ENCODE data around the gene STAT3.
"Not testable (repeated sequence)": the region's sequence is repeated elsewhere in the genome, so short reads cannot be mapped to it uniquely, and the experiment has no call there.

The STAT3 gene

DNA sequence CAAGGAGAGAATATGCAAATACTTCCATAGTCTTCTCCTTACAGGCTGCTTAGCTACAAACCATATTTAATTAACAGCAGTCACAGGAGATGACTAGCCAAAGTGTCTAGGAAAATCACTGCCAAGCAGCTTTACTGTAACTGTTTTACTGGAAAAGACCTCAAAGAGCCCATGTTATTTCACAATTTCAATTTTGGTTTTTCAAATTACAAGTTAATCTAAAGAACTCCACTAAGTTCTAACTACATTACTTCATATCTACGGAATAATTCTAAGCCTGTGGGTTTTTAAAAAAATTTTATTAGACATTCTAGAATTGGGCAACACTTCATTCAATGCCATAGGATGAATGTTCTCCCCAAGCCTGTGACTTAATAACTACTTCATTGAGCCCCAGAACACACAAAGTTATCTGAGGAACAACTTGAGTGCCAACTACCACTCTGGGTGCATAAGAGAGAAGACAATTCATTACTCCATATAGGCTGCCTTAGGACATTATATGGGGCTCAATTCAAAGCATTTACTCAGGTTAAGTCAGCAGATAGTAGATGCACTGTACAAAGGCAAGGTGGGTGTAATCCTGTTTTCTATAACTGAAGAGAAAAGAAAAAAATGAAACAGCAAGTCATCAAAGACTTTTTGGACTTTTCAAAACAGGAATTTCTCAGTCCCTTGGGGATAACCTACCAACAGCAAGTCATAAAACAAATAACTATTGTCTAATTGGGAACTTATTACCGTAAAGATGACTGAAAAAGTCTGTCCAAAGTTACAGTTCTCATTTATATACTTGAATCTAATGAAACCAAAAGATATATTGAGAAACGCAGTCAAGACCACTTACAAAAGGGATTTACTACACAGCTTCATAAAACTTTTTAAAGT, 33.0 kb downstream of the STAT3 start:
- no peak for DNase-seq (ENCODE audit: low read depth in 2 of 2)

DNA sequence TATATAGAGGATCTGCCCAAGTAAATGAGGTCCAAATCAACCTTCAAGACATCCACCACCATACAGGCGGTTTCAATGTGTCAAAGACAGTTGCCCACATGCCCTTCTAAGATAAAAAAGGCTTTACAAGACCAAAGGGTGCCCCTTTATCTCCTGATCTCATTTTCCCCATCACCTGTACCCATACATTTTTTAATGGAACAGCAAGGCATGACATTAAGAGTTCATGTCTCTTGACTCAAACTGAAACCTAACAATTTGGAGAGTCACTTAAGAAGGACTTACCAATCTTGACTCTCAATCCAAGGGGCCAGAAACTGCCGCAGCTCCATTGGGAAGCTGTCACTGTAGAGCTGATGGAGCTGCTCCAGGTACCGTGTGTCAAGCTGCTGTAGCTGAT, 40.1 kb downstream of the STAT3 start:
- DNase-seq (ENCODE audit: low read depth in 2 of 2) = no peak

GRCh38 chr17:42347606-42348005, 40.6 kb downstream of the STAT3 start:
- DNase-seq (ENCODE audit: low read depth in 2 of 2) = no peak

DNA sequence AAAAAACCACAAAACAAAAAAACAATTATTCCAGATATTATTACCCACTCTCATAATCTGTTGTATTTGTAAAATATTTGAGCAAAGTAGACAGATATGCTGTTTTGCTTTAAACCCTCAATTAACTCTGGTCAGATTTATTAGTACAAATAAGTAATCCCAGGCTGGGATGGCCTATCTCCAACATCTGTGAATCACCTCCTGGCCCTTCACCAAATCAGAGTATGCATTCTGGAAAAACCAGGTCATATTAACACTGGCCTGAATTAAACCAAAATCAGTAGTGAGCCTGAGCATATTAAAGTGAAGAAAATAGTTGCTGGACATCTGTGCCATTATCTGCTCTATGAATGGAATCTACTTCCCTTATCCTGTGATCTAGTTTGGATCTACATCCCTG, 41.0 kb downstream of the STAT3 start:
- DNase-seq (ENCODE audit: low read depth in 2 of 2) = no peak

GRCh38 chr17:42346481-42346880, 41.8 kb downstream of the STAT3 start:
- DNase-seq (ENCODE audit: low read depth in 2 of 2) = no peak

GRCh38 chr17:42345396-42346073, 42.7 kb downstream of the STAT3 start:
- DNase-seq (ENCODE audit: low read depth in 2 of 2) = no peak

- DNase-seq (ENCODE audit: low read depth in 2 of 2) = no peak
These were observed 45.8 kb downstream of the STAT3 start for GRCh38 chr17:42342242-42343008.

- DNase-seq (ENCODE audit: low read depth in 2 of 2) = no peak
These were observed 46.7 kb downstream of the STAT3 start for GRCh38 chr17:42341568-42341967.

DNA sequence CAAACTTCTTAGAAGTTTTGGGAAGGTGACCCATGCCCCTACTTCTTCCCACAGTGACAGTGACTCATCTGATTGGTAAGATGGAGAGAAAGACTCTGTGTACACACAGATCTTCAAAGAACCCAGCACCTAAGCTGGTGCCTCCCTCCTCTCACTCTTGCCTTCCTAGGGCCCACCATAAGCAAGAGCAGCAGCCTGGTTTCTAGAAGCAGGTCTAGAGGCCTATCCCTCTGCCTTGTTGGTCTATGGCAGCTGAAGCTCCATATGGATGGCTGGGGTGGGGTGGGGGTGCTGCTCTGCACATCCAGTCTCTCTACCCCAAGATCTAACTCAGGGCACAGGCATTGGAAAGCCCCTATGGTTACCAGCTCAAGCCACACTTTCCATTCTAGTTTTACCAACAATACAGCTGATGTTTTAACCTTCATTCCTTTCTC, 47.5 kb downstream of the STAT3 start:
- no peak for DNase-seq (ENCODE audit: low read depth in 2 of 2)

GRCh38 chr17:42339221-42339620, 49.0 kb downstream of the STAT3 start:
- DNase-seq (ENCODE audit: low read depth in 2 of 2) = no peak

- no peak for DNase-seq (ENCODE audit: low read depth in 2 of 2)
These were observed 49.7 kb downstream of the STAT3 start for GRCh38 chr17:42338427-42338985.

- DNase-seq (ENCODE audit: low read depth in 2 of 2) = peak; percentile 36 to 52
These were observed 50.8 kb downstream of the STAT3 start for GRCh38 chr17:42337442-42337841.

DNA sequence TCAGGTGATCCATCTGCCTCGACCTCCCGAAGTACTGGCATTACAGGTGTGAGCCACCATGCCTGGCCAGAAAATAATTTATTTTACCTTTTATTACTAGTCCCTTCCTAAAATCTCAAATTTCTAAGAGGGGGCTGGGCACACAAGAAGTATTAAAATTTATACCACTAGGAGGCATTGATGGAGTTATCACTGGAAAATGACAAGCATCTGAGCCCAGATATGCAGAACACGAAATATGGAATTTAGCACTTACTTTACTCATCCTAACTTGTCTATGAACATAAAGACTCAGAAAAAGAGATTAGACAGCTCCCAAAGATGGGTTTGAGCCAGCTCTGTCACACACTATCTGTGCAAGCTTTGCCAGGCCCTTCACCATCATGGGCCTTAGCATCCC, 53.6 kb downstream of the STAT3 start:
- no peak for DNase-seq (ENCODE audit: low read depth in 2 of 2)

DNA sequence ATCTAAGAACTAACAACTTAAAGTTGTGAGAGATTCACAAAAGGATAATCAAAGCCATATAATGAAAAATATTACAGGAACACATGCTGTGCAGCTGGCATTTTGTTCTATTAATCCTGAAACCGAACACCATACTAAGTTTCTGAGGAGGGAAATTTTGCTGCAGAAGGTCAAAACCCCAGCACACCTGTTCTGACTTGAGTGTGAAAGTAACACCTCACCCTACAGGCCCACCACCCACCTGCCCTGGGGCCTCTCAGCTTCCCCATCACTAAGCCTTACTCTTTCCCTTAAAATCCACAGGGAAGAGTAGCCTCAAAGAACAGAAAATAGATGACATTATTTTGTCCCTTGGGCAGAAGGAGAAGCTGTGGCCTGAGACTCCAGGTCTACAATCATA, 55.2 kb downstream of the STAT3 start:
- DNase-seq (ENCODE audit: low read depth in 2 of 2) = no peak

DNA sequence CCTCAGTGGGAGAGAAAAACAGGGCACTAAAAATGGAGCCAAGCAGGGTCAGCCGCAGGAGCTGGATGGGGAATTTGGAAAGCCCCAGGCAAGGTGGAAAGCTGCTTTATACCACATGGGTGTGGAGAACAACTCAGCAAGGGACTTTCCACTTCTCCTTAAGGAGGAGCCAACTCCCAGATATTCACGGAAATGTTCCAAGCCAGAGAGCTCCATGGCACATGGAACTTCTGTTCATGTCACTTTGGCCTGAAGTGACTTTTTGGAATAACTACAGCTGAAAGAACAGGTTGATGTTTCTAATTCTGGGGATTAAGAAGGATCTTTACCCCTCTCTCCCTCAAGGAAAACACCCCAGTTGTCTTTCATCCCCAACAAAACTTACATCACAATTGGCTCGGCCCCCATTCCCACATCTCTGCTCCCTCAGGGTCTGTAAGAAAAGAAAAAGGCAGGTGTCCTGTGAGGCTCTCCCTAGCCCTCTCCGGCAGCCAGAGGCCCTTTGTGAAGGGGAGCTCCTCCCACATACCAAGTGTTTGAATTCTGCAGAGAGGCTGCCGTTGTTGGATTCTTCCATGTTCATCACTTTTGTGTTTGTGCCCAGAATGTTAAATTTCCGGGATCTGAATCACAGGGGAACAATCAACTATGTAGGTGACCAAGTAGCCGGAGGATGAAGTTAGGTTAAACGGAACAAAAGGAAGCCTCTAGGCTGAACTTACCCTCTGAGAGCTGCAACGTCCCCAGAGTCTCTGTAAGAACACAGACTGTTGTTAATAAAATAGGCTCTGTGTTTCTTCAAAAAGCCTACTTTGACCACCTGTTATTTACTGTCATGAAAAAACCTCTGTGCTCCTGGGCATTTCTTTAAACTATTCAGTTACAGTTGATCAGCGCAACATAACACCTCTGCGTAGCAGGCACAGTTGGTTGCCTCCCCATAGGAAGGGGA, 58.9 kb downstream of the STAT3 start:
- no peak for DNase-seq (ENCODE audit: low read depth in 2 of 2)

- DNase-seq (ENCODE audit: low read depth in 2 of 2) = no peak
These were observed 63.2 kb downstream of the STAT3 start for GRCh38 chr17:42325026-42325425.

DNA sequence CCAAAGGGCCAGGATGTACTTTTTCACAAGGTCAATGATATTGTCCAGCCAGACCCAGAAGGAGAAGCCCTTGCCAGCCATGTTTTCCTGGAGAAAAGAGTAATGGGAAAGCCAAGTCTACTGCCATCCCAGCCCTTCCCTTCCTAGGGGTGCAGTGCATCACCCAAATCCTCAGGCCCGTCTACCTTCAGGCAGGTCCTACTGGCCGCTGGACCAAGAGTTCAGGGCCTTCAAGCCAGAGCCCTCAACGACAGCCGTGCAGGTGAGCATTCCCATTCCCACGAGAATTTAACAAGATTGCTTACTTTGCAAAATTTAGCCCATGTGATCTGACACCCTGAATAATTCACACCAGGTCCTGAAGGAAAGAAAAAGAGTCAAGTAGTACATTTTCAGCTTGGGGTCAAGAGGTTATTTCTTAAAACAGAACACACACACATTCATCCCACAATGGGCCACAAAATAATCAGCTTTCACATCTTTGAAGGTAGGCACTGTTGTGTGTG, 64.9 kb downstream of the STAT3 start:
- no peak for DNase-seq (ENCODE audit: low read depth in 2 of 2)

GRCh38 chr17:42322382-42323267, 65.6 kb downstream of the STAT3 start:
- peak; percentile 86 to 93 for DNase-seq (ENCODE audit: low read depth in 2 of 2)

- no peak for DNase-seq (ENCODE audit: low read depth in 2 of 2)
These were observed 66.7 kb downstream of the STAT3 start for GRCh38 chr17:42321555-42321954.

DNA sequence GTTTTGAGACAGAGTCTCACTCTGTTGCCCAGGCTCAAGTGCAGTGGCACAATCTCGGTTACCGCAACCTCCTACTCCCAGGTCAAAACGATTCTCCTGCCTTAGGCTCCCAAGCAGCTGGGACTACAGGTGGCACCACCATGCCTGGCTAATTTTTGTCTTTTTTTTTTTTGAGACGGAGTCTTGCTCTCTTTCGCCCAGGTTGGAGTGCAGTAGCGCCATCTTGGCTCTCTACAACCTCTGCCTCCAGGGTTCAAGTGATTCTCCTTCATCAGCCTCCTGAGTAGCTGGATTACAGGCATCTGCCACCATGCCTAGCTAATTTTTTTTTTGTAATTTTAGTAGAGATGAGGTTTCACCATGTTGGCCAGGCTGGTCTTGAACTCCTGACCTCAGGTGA, 70.3 kb downstream of the STAT3 start:
- not testable (repeated sequence) for DNase-seq (ENCODE audit: low read depth in 2 of 2)

Measured in stimulated activated CD8-positive, alpha-beta memory T cell treated with anti-CD3 and anti-CD28 coated beads, Interleukin-7, amount 100 ng/mL, for 4 hours (primary cell).